GM18517 (cell line): ENCODE results near the gene AHI1.
"Not testable (repeated sequence)": the region's sequence is repeated elsewhere in the genome, so short reads cannot be mapped to it uniquely, and the experiment has no call there.

Source experiments
- ATAC-seq: cut with Tn5 transposase; IDR thresholded peaks from one replicate; pipeline ENCODE4 v1.9.1; 2021; ENCODE audit warnings: mild to moderate bottlenecking, moderate library complexity; ENCODE audit not compliant: unreplicated experiment

The AHI1 gene

GRCh38 chr6:135506270-135506997 is 8.9 kb upstream of the AHI1 start:
- ATAC-seq: peak; percentile 89

- ATAC-seq: no peak
Measured at GRCh38 chr6:135505648-135506047, 8.1 kb upstream of the AHI1 start.

GRCh38 chr6:135505222-135505621 is 7.7 kb upstream of the AHI1 start:
- ATAC-seq: no peak

- no peak for ATAC-seq
Measured at GRCh38 chr6:135504734-135505133, 7.2 kb upstream of the AHI1 start.

GRCh38 chr6:135503703-135504475 is 6.3 kb upstream of the AHI1 start:
- no peak for ATAC-seq

GRCh38 chr6:135499441-135500340 is 2.2 kb upstream of the AHI1 start:
- ATAC-seq: no peak

GRCh38 chr6:135498185-135498841 is 773 bp upstream of the AHI1 start:
- ATAC-seq: peak; percentile 34

GRCh38 chr6:135496800-135497411 is 634 bp downstream of the AHI1 start:
- ATAC-seq: no peak

GRCh38 chr6:135493218-135493961 is 4.2 kb downstream of the AHI1 start:
- ATAC-seq: no peak

- no peak for ATAC-seq
Measured at GRCh38 chr6:135490381-135490780, 7.2 kb downstream of the AHI1 start.

GRCh38 chr6:135488023-135488422 is 9.5 kb downstream of the AHI1 start:
- ATAC-seq: no peak

- ATAC-seq: not testable (repeated sequence)
Measured at GRCh38 chr6:135483903-135484302, 13.6 kb downstream of the AHI1 start.

- ATAC-seq: no peak
Measured at GRCh38 chr6:135481783-135482369, 15.7 kb downstream of the AHI1 start.

GRCh38 chr6:135479601-135480000 is 17.9 kb downstream of the AHI1 start:
- ATAC-seq: no peak

GRCh38 chr6:135478626-135479025 is 18.9 kb downstream of the AHI1 start:
- ATAC-seq: no peak

GRCh38 chr6:135475292-135475886 is 22.2 kb downstream of the AHI1 start:
- no peak for ATAC-seq

- ATAC-seq: no peak
Measured at GRCh38 chr6:135474362-135474761, 23.2 kb downstream of the AHI1 start.

GRCh38 chr6:135465903-135466302 is 31.6 kb downstream of the AHI1 start:
- no peak for ATAC-seq

- ATAC-seq: peak; percentile 81
Measured at GRCh38 chr6:135465307-135465706, 32.2 kb downstream of the AHI1 start.
